NCI-H2227 (cell line): Measurements from ENCODE around the gene IRGQ.
"Not testable (repeated sequence)": the region's sequence is repeated elsewhere in the genome, so short reads cannot be mapped to it uniquely, and the experiment has no call there.

ENCODE experiments used
- DNase-seq: peaks from one replicate; lab custom pipeline; 2025; ENCODE audit not compliant: unreplicated experiment; lab: John Stamatoyannopoulos, UW

IRGQ gene

DNA sequence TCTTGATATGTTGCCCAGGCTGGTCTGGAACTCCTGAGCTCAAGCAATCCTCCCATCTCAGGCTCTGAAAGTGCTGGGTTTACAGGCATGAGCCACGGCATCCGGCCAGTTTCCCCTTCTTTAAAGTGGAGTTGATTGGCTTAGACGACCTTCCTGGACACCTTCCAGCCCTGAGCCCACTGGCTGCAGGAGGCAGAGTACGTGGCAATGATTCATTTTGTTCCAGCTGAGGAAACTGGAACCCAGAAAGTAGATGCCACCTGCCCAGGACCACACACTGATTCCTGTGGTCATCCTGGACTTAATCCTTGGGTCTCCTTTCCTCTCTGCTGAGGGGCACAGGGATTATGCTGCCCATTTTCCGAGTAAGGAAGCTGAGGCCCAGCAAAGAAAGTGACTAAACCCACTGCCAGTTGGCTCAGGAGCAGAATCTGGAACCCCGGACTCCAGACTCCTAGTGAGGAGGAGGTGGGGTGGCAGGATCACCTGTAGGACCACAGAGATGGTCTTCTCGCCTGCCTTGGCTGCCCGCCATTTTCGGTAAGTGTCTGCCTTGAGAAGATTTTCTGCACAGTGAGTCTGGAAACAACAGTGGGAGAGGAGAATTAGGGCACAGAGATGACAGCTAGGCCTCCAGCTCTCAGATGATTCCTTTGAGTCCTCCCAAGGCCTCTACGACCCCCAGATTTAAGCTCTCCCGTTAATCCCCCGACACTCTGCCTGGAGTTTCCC is 21.3 kb downstream of the IRGQ start:
- no peak for DNase-seq

DNA sequence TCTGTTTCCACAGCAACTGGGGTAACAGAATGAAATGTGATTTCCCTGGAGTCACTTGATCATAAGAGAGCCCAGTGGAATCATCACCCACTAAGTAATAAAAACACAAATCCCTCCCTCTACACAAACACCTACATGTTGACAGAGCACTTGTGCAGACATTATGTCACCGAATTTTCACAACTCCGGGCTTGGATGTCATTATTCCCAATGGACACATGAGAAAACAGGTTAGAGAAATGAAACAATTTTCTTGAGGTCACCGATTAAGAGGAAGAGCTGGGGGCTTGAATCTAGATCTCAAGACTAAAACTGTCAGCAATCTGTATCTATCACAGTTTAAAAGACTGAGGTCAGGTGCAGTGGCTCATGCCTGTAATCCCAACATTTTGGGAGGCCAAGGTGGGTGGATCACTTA is 23.8 kb downstream of the IRGQ start:
- no peak for DNase-seq

DNA sequence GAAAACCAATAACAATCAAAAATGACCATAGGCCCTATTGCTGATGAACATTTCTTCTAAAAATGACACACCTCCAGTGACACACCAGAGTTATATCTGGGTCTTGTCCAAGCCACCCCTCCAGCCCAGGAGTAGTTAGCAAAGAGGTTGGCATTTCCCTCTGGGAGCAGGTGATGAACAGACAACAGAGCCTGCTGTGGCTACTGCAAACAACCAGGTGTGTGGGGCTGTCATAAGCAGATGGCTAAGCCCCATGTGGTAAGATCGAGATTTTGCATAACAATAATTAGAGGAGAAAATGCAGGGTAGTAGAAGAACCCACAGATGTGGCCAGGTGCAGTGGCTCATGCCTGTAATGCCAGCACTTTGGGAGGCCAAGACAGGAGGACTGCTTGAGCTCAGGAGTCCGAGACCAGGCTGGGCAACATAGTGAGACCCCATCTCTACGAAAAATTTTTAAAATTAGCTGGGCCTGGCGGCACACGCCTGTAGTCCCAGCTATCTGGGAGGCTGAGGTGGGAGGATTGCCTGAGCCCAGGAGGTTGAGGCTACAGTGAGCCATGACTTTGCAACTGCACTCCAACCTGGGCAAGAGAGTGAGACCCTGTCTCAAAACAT is 25.7 kb downstream of the IRGQ start:
- no peak for DNase-seq

GRCh38 chr19:43569657-43570056 is 26.3 kb downstream of the IRGQ start:
- DNase-seq: no peak

GRCh38 chr19:43564800-43565199 is 31.1 kb downstream of the IRGQ start:
- DNase-seq: no peak

DNA sequence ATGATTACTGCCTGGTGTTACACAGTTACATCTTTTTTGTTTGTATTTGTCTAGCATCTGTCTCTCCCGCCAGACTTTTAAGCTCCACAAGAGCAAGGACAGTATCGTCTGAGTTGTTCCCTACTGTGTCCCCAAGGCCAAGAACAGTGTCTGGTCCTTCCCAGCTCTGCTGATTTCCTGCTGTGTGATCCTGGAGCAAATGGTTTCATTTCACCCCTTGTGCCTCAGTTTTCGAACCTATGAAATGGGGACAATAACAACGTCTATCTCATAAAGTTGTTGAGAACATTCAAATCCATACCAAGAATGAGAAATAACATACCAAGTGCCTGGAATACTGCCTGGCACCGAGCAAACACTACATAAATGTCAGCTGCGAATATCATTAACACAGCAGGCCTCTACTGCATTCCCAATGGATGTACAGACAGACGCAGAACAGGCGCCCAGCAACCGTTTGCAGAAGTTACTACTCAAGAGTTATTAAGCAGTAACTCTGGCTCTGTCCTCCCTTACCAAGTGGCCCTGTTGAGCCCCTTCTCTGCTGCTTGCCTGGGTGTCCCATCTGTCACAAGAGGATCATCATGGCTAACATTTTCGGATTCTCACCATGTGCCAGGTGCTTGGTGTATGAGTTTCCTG is 32.0 kb downstream of the IRGQ start:
- no peak for DNase-seq

- peak; percentile 31 for DNase-seq
Measured at GRCh38 chr19:43562698-43563241, 33.2 kb downstream of the IRGQ start.

DNA sequence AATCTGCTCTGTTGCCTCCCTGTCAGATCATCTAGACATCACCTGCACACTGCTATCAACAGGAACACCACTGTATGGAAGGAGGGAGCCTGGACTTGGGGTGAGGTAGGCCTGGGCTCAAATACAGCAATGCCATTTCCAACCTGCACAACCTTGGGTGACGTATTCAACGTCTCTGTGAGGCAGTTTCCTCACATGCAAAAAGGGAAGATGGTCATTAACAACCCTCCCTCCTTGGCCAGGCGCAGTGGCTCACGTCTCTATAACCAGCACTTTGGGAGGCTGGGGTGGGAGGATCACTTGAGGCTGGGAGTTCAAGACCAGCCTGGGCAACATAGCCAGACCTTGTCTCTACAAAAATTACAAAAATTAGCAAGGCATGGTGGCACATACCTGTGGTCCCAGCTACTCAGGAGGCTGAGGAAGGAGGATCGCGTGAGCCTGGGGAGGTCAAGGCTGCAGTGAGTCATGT is 33.7 kb downstream of the IRGQ start:
- DNase-seq: no peak

GRCh38 chr19:43561139-43561970 is 34.6 kb downstream of the IRGQ start:
- no peak for DNase-seq

DNA sequence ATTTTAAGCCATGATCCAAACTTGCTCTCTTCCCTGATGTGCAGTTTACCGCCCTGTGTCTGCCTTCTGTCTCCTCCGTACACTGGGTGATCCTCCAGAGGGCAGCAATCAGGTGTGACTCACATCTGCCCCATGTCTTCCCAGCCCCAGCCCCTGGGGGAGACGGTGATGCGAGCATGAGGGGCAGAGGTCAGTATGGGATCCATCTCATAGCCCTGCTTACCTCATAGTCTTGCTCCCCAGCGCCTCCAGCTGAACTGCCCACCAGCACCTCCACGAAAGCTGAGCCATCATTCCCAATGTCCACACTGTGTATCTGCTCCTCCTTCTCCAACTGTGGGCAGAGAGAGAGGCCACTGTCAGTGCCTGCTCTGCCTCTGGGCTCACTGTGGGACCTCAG is 35.2 kb downstream of the IRGQ start:
- DNase-seq: no peak

DNA sequence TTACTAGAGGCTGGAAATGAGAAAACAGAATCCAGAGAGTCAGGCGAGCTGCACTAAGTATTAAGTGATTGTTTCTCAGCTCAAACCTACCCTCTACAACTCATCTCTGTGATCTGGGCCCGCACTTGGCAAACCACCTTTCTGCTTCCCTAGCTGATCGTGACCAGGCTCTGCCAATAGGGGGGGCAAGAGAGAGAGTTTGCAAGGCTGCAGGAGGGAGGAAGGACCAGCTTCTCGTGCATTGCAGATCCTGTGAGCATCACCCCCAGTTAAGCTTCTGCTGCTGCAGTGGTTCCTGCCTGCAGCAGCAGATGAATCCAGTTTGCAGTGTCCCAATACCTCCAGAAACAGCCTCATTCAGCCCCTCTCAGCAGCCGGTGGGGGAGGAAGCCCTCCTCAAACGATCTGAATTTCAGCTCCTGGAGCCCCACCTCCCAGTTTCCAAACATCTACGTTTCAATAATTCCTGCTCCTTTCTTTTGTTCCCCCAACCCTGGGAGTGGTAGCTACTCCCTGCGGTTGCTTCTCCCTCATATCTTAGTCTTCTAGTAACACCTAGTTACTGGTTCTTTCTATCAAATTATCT is 40.7 kb downstream of the IRGQ start:
- peak; percentile 75 for DNase-seq

GRCh38 chr19:43554317-43554895 is 41.5 kb downstream of the IRGQ start:
- DNase-seq: no peak

GRCh38 chr19:43553656-43554055 is 42.3 kb downstream of the IRGQ start:
- DNase-seq: no peak

GRCh38 chr19:43552616-43553015 is 43.3 kb downstream of the IRGQ start:
- DNase-seq: no peak

- no peak for DNase-seq
Measured at GRCh38 chr19:43552198-43552450, 43.8 kb downstream of the IRGQ start.

- DNase-seq: no peak
Measured at GRCh38 chr19:43551399-43552197, 44.3 kb downstream of the IRGQ start.

DNA sequence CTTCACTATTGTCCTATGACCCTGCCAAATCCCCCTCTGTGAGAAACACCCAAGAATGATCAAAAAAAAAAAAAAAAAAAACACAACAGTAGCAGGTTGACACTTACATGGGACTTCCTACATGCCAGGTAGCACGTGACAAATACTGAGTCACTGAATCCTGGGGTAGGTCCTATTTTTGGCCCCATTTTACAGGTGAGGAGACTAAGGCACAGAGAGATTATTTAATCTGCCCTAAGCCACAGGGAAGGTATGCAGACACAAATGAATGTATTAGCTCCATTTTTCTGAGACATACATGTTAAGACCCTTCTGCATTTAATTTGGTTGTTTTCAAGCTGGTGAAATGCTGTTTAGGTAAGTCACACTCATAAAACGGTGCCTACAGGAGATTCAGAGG is 47.2 kb downstream of the IRGQ start:
- DNase-seq: no peak

- DNase-seq: not testable (repeated sequence)
Measured at GRCh38 chr19:43547926-43548325, 48.0 kb downstream of the IRGQ start.

- DNase-seq: no peak
Measured at GRCh38 chr19:43546581-43546980, 49.4 kb downstream of the IRGQ start.

GRCh38 chr19:43545981-43546380 is 50.0 kb downstream of the IRGQ start:
- DNase-seq: no peak
